ENCODE results near the gene ZNF320.
A peak's percentile ranks its signal among the peaks of the same experiment; 100 is the strongest.
"Not testable (repeated sequence)": the region's sequence is repeated elsewhere in the genome, so short reads cannot be mapped to it uniquely, and the experiment has no call there.

ZNF320 gene

DNA sequence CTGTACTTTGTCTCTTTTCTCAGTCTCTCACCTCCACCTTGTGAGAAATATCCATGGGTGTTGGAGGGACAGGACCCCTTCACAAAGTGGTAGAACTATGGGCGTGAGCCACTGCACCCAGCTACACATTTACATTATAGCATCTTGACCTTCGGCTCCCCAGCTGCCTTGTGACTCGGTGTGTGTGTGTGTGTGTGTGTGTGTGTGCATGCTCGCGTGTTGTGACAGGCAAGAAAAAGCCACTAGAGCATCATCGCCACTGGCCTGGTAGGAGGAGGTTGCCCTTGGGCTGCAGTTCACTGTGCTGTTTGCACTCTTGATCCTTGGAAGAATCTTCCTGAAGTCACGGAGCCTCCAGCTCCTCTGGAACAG, 39.5 kb upstream of the ZNF320 start:
- no peak overlapping the region for H3K4me3 ChIP-seq (ENCODE audit: low read depth in 1 of 2, low read length in 1 of 2)
- H3K36me3 ChIP-seq = no peaks in the 10 kb centered on the region
- H3K4me1 ChIP-seq (ENCODE audit: control insufficient read depth in 1 of 2, insufficient read depth in 1 of 2, low read depth in 1 of 2, low read length in 1 of 2) = peaks cover 3 to 12% of the 10 kb centered on the region in 2 experiments

GRCh38 chr19:52936151-52936953, 38.9 kb upstream of the ZNF320 start:
- TF ChIP-seq, protein P1, sequence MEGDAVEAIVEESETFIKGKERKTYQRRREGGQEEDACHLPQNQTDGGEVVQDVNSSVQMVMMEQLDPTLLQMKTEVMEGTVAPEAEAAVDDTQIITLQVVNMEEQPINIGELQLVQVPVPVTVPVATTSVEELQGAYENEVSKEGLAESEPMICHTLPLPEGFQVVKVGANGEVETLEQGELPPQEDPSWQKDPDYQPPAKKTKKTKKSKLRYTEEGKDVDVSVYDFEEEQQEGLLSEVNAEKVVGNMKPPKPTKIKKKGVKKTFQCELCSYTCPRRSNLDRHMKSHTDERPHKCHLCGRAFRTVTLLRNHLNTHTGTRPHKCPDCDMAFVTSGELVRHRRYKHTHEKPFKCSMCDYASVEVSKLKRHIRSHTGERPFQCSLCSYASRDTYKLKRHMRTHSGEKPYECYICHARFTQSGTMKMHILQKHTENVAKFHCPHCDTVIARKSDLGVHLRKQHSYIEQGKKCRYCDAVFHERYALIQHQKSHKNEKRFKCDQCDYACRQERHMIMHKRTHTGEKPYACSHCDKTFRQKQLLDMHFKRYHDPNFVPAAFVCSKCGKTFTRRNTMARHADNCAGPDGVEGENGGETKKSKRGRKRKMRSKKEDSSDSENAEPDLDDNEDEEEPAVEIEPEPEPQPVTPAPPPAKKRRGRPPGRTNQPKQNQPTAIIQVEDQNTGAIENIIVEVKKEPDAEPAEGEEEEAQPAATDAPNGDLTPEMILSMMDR (IDR thresholded peaks at IDR 0.05) = no peak
- Histone ChIP-seq H3K9me3 (no peaks in the 10 kb centered on the region), H3K27ac (no peak overlapping the region), H3K4me3 (ENCODE audit: low read depth in 1 of 2, low read length in 1 of 2) (no peak overlapping the region), H3K4me1 (ENCODE audit: control insufficient read depth in 1 of 2, insufficient read depth in 1 of 2, low read depth in 1 of 2, low read length in 1 of 2) (peaks cover under 1 to 6% of the 10 kb centered on the region in 2 experiments), H3K36me3 (no peaks in the 10 kb centered on the region), H3K27me3 (no peaks in the 10 kb centered on the region)

More for the DNA sequence above, 39.5 kb upstream of the ZNF320 start:
- Histone ChIP-seq H3K27me3 (no peaks in the 10 kb centered on the region), H3K27ac (no peak overlapping the region), H3K9me3 (no peaks in the 10 kb centered on the region)
- TF ChIP-seq, protein P1 (IDR thresholded peaks at IDR 0.05) = no peak

DNA sequence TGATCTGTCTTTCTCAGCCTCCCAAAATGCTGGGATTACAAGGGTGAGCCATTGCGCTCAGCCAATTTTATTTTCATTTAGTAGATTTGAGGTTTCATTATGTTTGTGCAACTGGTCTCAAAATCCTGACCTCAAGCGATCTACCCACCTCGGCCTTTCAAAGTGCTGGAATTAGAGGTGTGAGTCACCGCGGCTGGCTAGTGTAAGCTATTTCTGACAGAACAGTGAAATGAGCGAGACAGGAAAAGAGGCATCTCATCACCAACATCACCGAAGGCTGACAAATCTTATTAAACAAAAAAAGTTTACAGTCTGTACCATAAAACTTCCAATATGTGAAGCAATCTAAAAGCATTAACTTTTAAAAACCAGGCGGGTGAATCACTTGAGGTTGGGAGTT, 38.0 kb upstream of the ZNF320 start:
- H3K4me3 ChIP-seq (ENCODE audit: low read depth in 1 of 2, low read length in 1 of 2) = no peak overlapping the region

DNA sequence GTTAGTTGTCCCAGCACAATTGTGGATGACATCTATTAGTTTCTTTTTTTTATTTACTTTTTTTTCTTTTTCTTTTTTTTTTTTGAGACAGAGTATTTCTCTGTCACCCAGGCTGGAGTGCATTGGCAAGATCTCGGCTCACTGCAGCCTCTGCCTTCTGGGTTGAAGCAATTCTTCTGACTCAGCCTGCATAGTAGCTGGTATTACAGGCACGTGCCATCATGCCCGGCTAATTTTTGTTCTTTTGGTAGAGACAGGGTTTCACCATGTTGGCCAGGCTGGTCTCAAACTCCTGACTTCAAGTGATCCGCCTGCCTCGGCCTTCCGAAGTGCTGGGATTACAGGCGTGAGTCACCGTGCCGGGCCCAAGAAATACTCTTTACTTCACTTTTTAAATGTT, 27.2 kb upstream of the ZNF320 start:
- H3K27ac ChIP-seq; H3K9me3 ChIP-seq; H3K4me3 ChIP-seq (ENCODE audit: low read depth in 1 of 2, low read length in 1 of 2); H3K27me3 ChIP-seq: not testable (repeated sequence)
- Histone ChIP-seq H3K4me1 (ENCODE audit: control insufficient read depth in 1 of 2, insufficient read depth in 1 of 2, low read depth in 1 of 2, low read length in 1 of 2) (peaks cover 22% of the 10 kb centered on the region in 2 experiments), H3K36me3 (peaks cover 14% of the 10 kb centered on the region)

More for the DNA sequence above, 38.0 kb upstream of the ZNF320 start:
- Histone ChIP-seq H3K9me3 (no peaks in the 10 kb centered on the region), H3K4me1 (ENCODE audit: control insufficient read depth in 1 of 2, insufficient read depth in 1 of 2, low read depth in 1 of 2, low read length in 1 of 2) (peaks cover 0 to 6% of the 10 kb centered on the region in 2 experiments), H3K27me3 (no peaks in the 10 kb centered on the region), H3K27ac (no peak overlapping the region), H3K36me3 (no peaks in the 10 kb centered on the region)
- TF ChIP-seq, protein P1 (IDR thresholded peaks at IDR 0.05) = no peak

DNA sequence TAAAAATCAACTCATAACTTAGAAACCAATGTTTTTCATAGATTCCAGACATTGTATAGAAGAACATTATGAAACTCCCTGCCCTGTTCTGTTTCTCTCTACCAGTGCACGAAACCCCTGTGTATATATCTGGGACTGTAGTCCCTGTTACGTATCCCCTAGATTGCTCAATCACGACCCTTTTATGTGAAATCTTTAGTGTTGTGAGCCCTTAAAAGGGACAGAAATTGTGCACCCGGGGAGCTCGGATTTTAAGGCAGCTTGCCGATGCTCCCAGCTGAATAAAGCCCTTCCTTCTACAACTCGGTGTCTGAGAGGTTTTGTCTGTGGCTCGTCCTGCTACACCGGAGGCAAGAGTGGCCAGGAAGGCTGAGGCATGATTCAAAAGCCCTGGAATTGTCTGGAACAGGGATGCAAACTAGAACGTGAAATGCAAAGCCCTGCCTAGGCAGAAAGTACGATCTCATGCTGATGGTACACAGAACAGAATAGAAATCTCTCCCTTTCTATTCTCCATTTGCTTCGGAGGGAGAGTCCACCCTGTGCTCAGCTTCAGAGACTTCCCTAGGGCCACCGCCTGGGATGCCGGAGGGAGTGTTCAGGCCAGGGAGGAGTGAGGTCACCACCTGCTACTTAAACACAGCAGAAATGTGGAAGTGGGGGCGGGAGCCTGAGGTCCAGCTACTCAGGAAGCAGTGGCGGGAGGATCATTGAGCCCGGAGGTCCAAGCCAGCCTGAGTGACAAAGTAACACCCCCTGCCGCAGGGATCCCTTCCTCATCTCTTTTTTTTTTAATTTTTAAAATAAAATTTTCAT, 26.6 kb upstream of the ZNF320 start:
- TF ChIP-seq, protein P1 (IDR thresholded peaks at IDR 0.05) = no peak
- Histone ChIP-seq H3K36me3 (peaks cover 8% of the 10 kb centered on the region), H3K9me3 (no peaks in the 10 kb centered on the region), H3K4me3 (ENCODE audit: low read depth in 1 of 2, low read length in 1 of 2) (peak overlapping the region; percentile 89 to 96), H3K27ac (peak overlapping the region; percentile 78), H3K4me1 (ENCODE audit: control insufficient read depth in 1 of 2, insufficient read depth in 1 of 2, low read depth in 1 of 2, low read length in 1 of 2) (peaks cover 22% of the 10 kb centered on the region in 2 experiments), H3K27me3 (no peaks in the 10 kb centered on the region)
